Jurkat, Clone E6-1 (cell line): ENCODE results near the gene ASB16.
"Not testable (repeated sequence)": the region's sequence is repeated elsewhere in the genome, so short reads cannot be mapped to it uniquely, and the experiment has no call there.

Experiments used
- DNase-seq: peaks from one replicate; pipeline ENCODE4 v3.0.0-alpha.2; 2011; ENCODE audit warnings: low read depth, low spot score
- H3K4me3 ChIP-seq: 2 replicates; pipeline ENCODE4 v1.5.1; 2011; ENCODE audit warnings: mild to moderate bottlenecking, low read length, control low read depth, moderate library complexity

Gene ASB16

DNA sequence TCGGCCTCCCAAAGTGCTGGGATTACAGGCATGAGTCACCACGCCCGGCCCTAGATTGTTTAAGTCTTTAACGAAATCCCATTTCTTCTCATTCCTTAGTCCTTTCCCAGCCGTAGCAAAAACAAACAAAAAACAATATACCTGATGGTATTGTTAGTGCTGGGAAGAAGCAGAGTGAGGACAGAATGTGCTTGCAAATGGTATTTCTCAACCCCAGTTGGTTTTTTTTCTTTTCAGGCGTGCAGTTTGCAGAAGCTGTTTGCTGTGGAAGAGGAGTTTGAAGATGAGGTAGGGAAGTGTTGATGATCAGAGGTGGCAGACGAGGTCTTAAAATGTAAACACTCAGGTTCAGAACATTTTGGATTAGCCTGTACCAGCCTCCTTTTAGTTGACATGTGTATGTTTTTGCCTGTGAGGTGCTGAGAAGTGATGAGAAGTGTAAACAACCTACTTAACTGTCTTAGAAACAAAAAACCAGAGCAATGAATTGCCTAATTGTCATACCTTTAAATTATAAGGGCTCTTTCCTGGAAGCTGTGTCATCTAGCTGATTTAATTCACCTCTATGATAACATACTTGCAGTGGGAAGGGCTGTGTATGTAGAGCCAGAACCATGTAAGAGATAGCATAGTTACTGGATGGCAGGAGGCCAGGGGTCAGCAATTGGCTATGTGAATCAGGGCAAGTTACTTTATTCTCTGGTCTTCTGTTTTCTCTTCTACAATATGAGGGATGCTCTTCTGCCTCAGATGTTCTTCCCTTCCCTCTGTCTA lies 25.4 kb upstream of the ASB16 start:
- no peak for DNase-seq
- no peak overlapping the region for H3K4me3 ChIP-seq

DNA sequence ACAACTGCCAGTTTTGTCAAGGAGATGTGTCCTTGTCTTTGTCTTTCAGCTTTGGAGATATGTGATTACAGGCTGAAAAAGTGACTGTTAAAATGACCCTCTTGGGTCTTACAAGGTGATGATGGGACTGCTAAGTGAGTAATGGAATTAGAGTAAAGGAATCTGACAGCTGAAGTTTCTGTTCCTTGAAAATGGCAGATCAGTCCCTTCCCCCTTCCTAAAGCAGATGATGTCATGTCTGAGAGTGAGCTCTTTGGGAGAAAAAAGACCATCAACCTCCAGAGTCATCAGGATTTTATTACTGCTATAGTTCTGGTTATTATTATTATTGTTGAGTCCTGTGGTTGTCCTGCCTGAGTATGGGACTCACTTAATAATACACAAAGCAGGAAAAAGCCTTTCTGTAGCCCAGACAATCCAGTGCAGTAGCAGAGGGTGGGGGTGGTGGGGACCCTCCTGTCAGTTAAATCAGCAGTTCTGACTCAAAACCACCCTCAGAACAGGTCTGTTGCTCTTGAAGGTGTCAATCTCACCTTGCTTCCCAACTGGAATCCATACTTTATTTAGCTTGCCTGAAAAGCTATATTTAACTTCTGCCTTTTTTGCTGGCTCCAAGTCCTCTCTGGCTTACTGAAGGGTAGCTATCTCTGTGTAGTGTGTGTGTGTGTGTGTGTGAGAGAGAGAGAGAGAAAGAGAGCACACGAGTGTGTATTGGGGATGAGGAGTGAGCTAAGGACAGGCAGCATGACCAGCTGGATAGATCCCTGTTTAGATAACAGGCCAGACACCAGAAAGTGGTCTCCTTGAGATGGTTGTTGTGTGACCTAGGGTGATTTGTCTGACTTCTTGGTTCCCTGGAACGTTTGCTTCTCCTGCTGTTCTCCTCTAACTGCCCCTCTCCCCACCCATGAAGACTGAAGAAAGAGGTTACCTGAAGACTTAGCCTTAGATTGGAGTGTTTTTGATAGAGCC lies 23.8 kb upstream of the ASB16 start:
- no peak overlapping the region for H3K4me3 ChIP-seq
- DNase-seq, result no peak

DNA sequence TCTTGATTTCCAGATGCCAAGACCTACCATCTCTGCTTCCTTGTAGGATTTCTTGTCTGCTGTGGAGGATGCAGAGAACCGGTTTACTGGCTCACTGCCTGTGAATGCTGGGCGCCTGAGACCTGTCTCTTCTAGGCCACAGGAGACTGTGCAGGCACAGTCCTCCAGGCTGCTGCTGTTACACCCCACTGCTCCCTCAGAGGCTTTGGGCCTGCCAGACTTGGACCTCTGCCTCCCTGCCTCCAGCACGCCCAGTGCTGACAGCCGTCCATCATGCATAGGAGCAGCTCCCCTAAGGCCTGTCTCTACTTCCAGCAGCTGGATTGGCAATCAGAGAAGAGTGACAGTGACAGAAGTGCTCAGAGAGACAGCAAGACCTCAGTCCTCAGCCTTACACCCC lies 22.7 kb upstream of the ASB16 start:
- DNase-seq, result no peak
- no peak overlapping the region for H3K4me3 ChIP-seq

DNA sequence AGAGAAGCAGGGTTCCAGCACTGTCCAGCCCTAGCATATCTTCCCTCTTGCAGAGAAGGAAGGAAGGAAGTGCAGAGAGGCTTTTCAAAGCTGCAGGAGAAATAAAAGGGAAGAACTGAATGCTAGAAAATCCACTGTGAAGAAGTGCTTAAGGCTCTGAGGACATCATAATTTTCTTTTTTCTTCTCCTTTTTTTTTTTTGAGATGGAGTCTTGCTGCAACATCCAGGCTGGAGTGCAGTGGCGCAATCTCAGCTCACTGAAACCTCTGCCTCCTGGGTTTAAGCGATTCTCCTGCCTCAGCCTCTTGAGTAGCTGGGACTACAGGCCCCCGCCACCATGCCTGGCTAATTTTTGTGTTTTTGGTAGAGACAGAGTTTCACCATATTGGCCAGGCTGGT lies 21.4 kb upstream of the ASB16 start:
- H3K4me3 ChIP-seq, DNase-seq: not testable (repeated sequence)

GRCh38 chr17:44149750-44150329 lies 20.7 kb upstream of the ASB16 start:
- DNase-seq, result no peak
- no peak overlapping the region for H3K4me3 ChIP-seq

GRCh38 chr17:44152875-44153274 lies 17.6 kb upstream of the ASB16 start:
- no peak overlapping the region for H3K4me3 ChIP-seq
- no peak for DNase-seq

DNA sequence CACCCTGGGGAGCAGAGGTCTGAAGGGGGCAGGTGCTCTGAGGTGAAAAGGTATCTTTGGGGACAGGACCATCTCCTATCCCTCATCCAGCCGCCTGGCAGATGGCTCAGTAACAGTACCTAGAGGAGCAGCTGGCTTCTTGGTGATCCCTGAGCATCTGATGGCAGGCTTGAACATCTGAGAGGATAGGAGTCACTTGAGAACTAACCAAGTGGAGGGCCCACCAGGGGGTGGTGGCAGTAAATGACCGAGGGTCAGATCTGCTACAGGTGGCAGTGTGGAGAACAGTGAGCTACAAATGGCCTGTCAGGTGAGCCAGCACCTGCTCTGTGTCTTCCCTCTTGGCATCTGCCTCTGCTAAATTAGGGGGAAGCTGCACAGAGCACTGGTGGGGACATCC lies 15.0 kb upstream of the ASB16 start:
- no peak for DNase-seq
- no peak overlapping the region for H3K4me3 ChIP-seq

DNA sequence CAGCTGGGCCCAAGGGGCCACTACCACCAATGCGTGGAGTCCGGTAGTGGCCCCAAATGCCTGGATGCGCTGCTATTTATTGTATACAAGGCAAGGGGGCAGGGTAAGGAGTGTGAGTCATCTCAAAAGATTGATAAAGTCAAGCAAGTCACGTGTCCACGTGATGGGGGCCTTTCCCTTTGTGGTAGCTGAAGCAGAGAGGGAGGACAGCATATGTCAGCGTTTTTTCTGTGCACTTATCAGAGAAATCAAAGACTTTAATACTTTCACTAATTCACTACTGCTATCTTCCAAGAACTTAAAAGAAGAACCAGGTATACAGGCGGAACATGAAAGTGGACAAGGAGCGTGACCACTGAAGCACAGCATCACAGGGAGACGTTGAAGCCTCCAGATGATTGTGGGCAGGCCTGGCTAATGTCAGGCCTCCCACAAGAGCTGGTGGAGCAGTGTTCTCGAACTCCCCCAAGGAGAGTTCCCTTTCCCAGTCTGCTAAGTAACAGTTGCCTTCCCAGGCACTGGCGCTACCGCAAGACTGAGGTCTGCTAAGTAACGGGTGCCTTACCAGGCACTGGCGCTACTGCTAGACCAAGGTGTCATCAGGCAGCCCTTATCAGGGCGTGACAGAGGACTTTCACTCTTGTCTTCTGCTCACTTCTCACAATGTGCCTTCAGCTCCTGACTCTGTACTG lies 10.8 kb upstream of the ASB16 start:
- DNase-seq, result no peak
- H3K4me3 ChIP-seq, result no peak overlapping the region

GRCh38 chr17:44164476-44164875 lies 6.0 kb upstream of the ASB16 start:
- DNase-seq, result no peak
- no peak overlapping the region for H3K4me3 ChIP-seq

DNA sequence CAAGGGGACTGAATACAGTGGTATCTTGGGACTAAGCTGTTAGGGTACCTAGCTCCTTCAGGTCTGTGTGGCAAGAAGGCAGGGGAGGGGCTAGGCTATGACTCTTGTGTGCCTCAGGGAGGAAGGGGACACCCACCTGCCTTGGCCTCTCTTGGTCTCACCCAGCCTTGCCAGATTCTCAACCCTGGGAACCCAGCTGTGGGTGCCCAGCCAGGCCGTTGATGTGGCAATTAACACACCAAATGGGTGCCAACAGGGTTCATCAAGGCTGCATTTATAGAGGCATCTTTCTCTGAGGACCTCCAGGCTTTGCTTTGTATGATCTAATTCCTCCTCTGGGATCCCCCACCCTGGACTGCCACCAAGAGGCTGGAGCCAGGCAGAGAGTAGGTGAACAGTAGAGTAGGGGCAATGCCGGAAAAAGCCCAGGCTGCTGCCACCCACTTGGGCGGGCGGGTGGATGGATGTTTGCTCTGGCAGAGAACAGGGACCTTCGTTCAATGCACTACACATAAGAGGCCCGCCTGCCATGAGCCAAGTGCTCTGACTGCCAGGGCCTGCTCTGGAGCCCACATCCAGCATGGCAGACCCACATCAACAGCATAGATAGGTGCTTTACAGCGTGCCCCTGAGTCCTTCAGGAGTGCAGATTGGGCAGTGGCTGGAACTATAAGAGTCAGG lies 3.2 kb upstream of the ASB16 start:
- DNase-seq, result no peak

GRCh38 chr17:44170135-44170498 lies 387 bp upstream of the ASB16 start:
- no peak overlapping the region for H3K4me3 ChIP-seq
- DNase-seq, result no peak

More for the DNA sequence above, 3.2 kb upstream of the ASB16 start:
- H3K4me3 ChIP-seq, result no peak overlapping the region

GRCh38 chr17:44171931-44172455 lies 1.5 kb downstream of the ASB16 start:
- DNase-seq, result no peak
- H3K4me3 ChIP-seq, result no peak overlapping the region

DNA sequence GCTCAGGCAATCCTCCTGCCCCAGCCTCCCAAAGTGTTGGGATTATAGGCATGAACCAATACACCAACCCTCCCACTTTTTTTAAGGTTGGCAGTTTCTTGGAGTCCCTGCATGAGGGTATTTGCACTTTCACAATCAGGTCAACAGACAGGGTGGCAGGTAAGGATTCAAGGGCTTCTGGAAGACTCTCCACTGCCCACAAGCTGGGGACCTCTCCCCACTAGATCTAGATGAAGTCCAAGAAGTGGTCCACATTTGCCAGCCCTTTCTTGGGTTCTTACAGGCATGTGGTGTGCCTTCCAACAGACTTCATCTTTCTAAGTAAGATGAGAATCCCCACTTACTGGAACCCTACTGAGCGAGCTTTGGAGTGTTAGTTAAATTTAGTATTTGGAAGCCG lies 3.9 kb downstream of the ASB16 start:
- DNase-seq, result no peak
- no peak overlapping the region for H3K4me3 ChIP-seq

DNA sequence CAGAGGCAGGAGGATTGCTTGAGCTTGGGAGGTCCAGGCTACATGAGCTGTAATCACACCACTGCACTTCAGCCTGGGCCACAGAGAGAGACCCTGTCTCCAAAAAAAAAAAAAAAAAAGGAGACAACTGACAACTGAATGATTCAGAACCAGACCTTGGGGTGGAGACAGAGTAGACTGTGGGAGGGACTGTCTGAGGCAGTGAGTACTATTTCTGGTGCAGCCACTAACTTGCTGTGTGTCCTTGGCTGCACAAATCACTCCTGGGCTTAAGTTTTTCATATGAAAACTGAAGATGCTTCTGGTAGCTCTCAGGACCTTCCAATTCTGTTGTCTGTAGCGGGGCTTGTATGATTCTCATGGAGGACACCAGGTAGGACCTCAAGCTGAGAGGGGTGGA lies 5.8 kb downstream of the ASB16 start:
- no peak overlapping the region for H3K4me3 ChIP-seq
- no peak for DNase-seq

GRCh38 chr17:44176671-44177501 lies 6.4 kb downstream of the ASB16 start:
- no peak overlapping the region for H3K4me3 ChIP-seq
- DNase-seq, result no peak

GRCh38 chr17:44177640-44178039 lies 7.1 kb downstream of the ASB16 start:
- DNase-seq, result no peak
- H3K4me3 ChIP-seq, result no peak overlapping the region

- H3K4me3 ChIP-seq, result no peak overlapping the region
- no peak for DNase-seq
These were observed 7.6 kb downstream of the ASB16 start for GRCh38 chr17:44178133-44178532.

- H3K4me3 ChIP-seq, result no peak overlapping the region
- DNase-seq, result no peak
These were observed 12.5 kb downstream of the ASB16 start for GRCh38 chr17:44183024-44183423.
